Forelimb muscle (tissue), 1 donor: Measurements from ENCODE around the gene ESPN. TPM values are rescaled to one million over a fixed set of nuclear protein-coding genes. Genes with fewer than 3 reads are reported as not detected.
A peak's percentile ranks its signal among the peaks of the same experiment; 100 is the strongest.
"Not testable (repeated sequence)": the region's sequence is repeated elsewhere in the genome, so short reads cannot be mapped to it uniquely, and the experiment has no call there.

Source experiments
- DNase-seq: peaks from one replicate; pipeline ENCODE4 v3.0.0-alpha.2; 2013; ENCODE audit warnings: low read depth
- polyA plus RNA-seq: library from polyadenylated mRNA; unstranded; fragments of 120-200 nt; gene quantifications from one replicate; pipeline ENCODE4 v1.2.1, GENCODE V29; 2013; ENCODE audit not compliant: insufficient read length

ESPN gene
- polyA plus RNA-seq: 3.0 TPM

DNA sequence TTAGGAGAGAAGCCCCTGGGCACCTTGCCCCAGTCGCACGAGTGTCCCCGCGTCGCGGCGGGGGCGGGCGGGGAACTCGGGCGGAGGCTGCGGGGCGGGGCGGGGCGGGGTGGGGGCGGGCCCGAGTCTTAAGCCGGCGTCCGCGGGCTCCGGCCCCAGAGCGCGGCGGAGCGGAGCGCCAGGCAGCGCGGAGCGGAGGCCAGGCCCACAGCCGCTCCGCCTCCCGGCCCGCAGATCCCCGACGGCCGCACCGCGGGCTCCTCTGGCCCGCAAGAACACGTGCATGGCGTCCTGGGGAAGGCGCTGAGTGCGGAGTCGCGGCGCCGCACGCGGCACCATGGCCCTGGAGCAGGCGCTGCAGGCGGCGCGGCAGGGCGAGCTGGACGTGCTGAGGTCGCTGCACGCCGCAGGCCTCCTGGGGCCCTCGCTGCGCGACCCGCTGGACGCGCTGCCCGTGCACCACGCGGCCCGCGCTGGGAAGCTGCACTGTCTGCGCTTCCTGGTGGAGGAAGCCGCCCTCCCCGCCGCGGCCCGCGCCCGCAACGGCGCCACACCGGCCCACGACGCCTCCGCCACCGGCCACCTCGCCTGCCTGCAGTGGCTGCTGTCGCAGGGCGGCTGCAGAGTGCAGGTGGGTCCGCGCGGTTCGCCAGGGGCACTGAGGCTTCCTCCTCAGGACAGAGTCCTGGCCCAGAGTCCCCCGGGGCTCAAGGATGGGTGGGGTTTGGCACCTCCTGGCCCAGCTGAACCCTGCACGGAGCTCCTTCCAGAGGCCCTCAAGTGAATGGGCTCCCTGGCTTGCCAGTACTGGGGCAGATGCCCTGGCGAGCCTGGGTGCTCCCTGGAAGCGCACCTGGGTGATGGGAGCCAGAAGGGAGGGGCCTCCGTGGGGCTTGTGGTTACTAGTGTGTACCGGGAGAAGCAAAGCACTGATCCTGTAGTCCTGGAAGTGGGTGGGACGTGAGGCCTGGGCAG lies at the start of gene ESPN:
ESPN (plus strand) TSS at position 158 of the 975 bp plus-strand sequence; CDS start at position 338, 180 bp downstream.
- DNase-seq: no peak

GRCh38 chr1:6378096-6378746 lies 46.4 kb upstream of the ESPN start:
- no peak for DNase-seq

DNA sequence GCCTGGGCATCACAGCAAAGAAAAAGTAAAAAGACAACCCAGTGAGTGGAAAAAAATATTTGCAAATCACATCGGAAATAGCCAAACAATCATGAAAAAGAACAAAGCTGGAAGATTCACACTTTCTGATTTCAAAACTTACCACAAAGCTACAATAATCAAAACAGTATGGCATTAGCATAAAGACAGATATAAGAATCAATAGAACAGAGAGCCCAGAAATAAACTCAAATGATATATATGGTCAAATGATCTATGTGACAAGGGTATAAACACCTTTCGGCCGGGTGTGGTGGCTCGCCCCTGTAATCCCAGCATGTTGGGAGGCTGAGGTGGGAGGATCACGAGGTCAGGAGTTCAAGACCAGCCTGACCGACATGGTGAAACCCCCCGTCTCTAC lies 44.5 kb upstream of the ESPN start:
- no peak for DNase-seq

DNA sequence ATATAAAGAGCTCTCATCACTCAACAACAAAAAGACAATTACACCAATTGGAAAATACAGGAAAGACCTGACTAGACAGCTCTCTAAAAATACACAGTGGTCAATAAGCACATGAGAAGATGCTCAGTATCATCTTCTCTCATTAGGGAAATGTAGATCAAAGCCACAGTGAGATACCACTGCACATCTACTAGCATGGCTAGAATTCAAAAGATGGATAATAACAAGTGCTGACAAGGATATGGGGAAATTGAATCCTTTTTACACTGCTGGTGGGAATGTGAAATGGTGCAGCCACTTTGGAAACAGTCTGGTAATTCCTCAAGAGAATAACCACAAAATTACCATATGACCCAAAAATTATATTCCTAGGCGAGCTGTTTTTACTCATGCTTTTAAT lies 40.4 kb upstream of the ESPN start:
- no peak for DNase-seq

- peak; percentile 31 for DNase-seq
These were observed 39.6 kb upstream of the ESPN start for GRCh38 chr1:6384962-6385361.

GRCh38 chr1:6385488-6386191 lies 38.9 kb upstream of the ESPN start:
- DNase-seq: no peak

DNA sequence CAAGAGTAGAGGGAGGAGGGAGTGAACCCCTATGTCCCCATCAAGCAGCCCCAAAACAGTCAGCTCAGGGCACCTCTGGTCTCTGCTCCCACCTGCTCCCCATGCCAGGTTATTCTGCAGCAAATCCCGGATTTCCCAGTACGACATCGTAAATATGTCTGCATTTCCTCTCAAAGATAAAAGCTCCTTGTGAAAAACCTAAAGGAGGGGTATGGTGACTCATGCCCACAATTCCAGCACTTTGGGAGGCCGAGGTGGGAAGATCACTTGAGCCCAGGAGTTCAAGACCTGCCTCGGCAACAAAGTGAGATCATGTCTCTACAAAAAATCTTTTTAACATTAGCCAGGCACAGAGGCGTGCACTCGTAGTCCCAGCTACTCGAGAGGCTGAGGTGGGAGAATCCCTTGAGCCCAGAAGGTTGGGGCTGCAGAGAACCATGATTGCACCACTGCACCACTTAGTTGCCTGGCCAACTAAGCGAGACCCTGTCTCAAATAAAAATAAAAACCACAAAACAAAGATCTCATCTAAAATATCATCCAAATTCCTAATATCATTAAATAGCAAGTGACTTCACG lies 38.1 kb upstream of the ESPN start:
- DNase-seq: no peak

DNA sequence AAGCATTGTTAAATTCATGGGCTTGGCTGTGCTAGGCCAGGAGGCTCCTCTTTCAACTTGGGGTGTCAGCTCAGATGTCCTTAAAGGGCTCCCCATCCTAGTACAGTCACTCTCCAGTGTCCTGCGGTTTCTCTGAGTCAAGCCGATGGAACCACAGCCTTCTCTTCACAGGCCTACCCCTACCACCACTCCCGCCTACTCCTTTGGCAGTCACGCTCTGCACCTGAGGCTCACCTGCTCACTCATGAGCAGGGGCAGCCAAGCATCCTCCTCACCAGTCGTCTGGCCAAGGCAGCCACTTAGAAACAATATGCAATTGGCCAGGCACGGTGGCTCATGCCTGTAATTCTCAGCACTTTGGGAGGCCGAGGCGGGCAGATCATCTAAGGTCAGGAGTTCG lies 34.6 kb upstream of the ESPN start:
- DNase-seq: no peak

- no peak for DNase-seq
These were observed 32.4 kb upstream of the ESPN start for GRCh38 chr1:6391951-6392808.

GRCh38 chr1:6392809-6393399 lies 31.7 kb upstream of the ESPN start:
- no peak for DNase-seq

- peak; percentile 54 for DNase-seq
These were observed 31.0 kb upstream of the ESPN start, which contains the start of gene ACOT7 for GRCh38 chr1:6393400-6394187. TSS of gene ACOT7 (minus strand) at chr1:6393767. CDS start at chr1:6393399, 368 bp downstream.

GRCh38 chr1:6395130-6395529 lies 29.4 kb upstream of the ESPN start:
- DNase-seq: not testable (repeated sequence)

DNA sequence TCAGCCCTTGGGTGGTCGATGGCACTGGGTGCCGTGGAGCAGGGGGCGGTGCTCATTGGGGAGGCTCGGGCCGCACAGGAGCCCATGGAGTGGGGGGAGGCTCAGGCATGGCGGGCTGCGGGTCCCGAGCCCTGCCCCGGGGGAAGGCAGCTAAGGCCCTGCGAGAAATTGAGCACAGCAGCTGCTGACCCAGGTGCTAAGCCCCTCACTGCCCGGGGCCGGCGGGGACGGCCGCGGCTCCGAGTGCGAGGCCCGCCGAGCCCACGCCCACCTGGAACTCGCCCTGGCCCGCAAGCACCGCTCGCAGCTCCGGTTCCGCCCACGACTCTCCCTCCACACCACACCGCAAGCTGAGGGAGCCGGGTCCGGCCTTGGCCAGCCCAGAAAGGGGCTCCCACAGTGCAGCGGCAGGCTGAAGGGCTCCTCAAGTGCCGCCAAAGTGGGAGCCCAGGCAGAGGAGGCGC lies 28.8 kb upstream of the ESPN start:
- DNase-seq: not testable (repeated sequence)

DNA sequence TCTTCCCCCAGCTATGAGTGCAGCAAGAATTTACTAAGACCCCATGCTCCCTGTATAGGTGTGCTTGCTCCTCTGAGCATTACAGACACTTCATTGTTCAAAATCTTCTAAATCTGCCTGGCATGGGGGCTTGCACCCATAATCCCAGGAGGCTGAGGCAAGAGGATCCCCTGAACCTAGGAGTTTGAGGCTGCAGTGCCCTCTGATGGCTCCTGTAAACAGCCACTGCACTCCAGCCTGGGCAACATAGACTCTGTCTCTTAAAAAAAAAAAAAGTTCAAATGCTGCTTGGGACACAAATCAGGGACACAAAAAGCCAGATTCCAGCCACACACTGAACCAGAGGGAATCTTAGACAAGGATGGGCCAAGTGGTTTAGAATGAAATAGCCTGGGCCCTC lies 27.6 kb upstream of the ESPN start:
- DNase-seq: no peak

DNA sequence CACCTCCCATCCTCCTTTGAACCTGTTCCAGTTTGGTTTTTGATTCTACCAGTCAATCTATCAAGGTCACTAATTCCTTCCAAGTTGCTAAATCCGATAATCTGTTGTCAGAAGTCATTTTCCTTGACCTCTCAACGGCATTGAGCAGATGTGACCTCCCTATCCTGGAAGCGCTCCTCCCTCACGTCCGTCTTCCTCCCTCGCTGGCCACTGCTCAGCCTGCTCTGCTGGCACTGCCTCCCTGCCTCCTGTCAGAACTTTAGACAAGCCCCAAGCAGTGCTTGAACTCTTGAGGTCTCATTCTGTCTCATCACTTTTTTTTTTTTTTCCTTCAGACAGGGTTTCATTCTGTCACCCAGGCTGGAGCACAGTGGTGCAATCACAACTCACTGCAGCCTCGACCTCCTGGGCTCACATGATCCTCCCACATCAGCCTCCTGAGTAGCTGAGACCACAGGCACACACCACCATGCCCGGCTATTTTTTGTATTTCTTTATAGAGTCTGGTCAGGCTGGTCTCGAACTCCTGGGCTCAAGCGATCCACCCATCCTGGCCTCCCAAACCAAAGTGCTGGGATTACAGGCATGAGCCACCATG lies 26.6 kb upstream of the ESPN start:
- no peak for DNase-seq

DNA sequence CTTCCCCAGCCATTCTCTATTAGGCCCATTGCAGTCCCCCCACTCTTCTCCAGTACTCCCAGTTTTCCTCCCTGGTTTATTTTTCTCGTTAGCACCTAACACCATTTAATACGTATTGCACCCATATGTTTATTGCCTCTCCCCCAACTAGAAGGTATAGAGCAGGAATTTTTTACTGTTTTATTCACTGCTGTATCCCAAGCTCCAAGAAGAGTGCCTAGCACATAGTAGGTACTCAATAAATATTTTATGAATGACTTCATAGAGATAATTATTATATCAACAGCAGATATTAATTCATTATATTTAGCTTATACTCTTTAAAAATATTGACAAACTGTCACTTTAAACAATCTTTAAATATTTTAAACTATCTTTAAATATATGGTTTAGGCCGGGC lies 25.3 kb upstream of the ESPN start:
- DNase-seq: no peak

- DNase-seq: no peak
These were observed 22.9 kb upstream of the ESPN start for GRCh38 chr1:6401673-6402072.

DNA sequence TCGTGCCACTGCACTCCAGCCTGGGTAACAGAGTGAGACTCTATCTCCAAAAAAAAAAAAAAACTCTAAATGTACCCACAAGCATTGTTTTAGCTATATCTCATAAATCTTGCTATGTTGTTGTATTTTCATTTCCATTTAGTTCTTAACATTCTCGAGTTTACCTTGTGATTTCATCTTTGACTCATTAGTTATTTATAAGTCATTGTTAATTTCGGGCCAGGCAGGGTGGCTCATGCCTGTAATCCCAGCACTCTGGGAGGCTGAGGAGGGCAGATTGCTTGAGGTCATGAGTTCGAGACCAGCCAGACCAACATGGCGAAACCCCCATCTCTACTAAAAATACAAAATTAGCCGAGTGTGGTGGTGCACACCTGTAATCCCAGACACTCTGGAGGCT lies 16.6 kb upstream of the ESPN start:
- no peak for DNase-seq

- no peak for DNase-seq
These were observed 15.5 kb upstream of the ESPN start for GRCh38 chr1:6409053-6409452.
